ENCODE results near the gene GGACT.

GGACT gene

DNA sequence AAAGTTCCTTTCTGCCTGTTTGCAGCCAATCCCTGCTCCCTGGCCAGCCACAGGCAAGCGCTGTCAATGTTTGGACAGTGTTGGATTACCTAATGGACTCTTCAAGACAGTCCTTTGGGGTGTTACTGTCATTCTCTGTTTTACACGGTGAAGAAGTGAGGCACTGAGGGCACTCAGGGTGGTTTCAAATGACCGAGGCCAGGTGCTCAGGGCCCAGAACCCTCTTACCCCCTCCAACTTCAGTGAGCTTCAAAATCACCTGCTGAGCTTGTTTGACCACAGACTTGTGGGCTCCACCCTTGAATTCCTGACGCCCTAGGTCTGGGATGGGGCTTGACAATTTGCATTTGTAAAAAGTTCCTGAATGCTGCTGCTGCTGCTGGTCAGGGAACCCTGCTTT is 97.9 kb downstream of the GGACT start:
- TF ChIP-seq, protein P1, sequence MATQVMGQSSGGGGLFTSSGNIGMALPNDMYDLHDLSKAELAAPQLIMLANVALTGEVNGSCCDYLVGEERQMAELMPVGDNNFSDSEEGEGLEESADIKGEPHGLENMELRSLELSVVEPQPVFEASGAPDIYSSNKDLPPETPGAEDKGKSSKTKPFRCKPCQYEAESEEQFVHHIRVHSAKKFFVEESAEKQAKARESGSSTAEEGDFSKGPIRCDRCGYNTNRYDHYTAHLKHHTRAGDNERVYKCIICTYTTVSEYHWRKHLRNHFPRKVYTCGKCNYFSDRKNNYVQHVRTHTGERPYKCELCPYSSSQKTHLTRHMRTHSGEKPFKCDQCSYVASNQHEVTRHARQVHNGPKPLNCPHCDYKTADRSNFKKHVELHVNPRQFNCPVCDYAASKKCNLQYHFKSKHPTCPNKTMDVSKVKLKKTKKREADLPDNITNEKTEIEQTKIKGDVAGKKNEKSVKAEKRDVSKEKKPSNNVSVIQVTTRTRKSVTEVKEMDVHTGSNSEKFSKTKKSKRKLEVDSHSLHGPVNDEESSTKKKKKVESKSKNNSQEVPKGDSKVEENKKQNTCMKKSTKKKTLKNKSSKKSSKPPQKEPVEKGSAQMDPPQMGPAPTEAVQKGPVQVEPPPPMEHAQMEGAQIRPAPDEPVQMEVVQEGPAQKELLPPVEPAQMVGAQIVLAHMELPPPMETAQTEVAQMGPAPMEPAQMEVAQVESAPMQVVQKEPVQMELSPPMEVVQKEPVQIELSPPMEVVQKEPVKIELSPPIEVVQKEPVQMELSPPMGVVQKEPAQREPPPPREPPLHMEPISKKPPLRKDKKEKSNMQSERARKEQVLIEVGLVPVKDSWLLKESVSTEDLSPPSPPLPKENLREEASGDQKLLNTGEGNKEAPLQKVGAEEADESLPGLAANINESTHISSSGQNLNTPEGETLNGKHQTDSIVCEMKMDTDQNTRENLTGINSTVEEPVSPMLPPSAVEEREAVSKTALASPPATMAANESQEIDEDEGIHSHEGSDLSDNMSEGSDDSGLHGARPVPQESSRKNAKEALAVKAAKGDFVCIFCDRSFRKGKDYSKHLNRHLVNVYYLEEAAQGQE (IDR thresholded peaks at IDR 0.05; ENCODE audit: insufficient read depth in 1 of 2, low read depth in 2 of 2, low read length in 2 of 2): no peak
- TF ChIP-seq TAF1 (IDR thresholded peaks at IDR 0.05; ENCODE audit: borderline replicate concordance, insufficient read depth, low read length): no peak
- no peak for TF ChIP-seq FOXP2 (optimal IDR thresholded peaks at IDR 0.05; ENCODE audit: borderline replicate concordance, extremely low read depth, extremely low read length, insufficient read depth)
- TF ChIP-seq SIN3A (IDR thresholded peaks at IDR 0.05; ENCODE audit: borderline replicate concordance, insufficient read depth, low read length): no peak
- no peak for TF ChIP-seq POLR2AphosphoS5 (IDR thresholded peaks at IDR 0.05; ENCODE audit: low read depth, low read length)

DNA sequence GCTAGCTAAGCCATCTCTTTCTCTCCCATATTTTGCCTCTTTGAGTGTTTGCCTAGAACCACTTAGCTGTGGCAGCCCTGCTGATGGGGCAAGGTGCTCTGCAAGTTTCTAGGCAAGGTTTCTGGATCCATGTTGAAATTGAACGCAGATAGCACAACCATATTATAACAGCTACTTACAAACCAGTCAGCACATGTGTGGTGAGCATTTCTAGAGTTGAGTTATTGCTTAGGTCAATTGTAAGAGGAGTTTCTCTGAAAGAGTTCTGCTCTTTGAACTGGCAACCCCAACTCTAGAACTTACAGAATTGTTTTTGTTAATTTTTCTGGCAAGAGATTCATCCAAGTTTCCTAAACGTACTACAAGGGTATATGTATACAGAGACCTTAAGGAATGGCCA is 103.3 kb downstream of the GGACT start:
- TF ChIP-seq TAF1 (IDR thresholded peaks at IDR 0.05; ENCODE audit: borderline replicate concordance, insufficient read depth, low read length) (no peak), POLR2AphosphoS5 (IDR thresholded peaks at IDR 0.05; ENCODE audit: low read depth, low read length) (no peak)

DNA sequence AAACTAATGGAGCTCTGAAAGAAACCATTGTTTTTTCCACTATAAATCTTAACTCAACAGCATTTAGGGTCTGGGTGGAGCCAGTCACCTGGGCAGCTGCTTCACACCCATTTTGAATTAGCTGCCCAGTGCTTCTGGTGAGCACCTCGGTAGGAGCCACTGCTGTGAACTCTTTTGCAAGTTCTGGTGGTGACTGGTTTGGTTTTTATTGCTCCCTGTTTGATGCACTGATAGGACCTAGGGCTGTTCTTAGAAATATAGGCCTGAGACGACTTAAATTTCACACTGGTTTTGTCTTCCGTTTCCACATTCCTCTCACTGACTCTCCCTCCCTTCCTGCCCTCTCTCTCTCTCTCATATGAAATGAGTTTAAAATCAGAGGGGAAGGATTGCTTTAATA is 103.9 kb downstream of the GGACT start:
- TF ChIP-seq, protein P1 (IDR thresholded peaks at IDR 0.05; ENCODE audit: insufficient read depth in 1 of 2, low read depth in 2 of 2, low read length in 2 of 2): no peak
- TF ChIP-seq TAF1 (IDR thresholded peaks at IDR 0.05; ENCODE audit: borderline replicate concordance, insufficient read depth, low read length): no peak
- no peak for TF ChIP-seq POLR2AphosphoS5 (IDR thresholded peaks at IDR 0.05; ENCODE audit: low read depth, low read length)
- no peak for TF ChIP-seq SIN3A (IDR thresholded peaks at IDR 0.05; ENCODE audit: borderline replicate concordance, insufficient read depth, low read length)
- TF ChIP-seq FOXP2 (optimal IDR thresholded peaks at IDR 0.05; ENCODE audit: borderline replicate concordance, extremely low read depth, extremely low read length, insufficient read depth): no peak

DNA sequence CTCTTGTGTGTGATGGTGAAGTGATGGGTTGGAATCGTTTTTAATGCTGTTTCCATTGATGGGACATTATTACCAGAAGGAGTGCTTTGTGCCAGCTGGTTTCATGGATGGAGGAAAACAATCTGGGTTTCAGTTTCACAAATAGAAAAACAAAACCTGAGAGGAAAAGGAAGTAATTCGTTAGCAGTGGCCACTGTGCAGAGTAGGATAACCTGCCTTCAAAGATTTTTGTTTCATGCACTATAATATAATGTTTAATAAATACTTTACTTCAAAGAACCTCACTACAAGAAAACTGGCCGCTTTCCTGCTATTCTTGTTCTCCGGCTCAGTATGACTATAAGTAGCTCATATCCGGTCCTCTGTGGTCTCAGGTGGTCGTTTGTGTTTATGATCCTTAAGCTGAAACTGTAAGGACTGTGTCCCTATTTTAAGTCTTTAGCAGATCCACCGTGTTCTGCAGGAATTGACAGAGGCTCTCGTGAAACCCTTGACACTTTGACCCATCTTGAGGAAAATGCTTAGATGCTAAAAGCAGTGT is 104.7 kb downstream of the GGACT start:
- TF ChIP-seq SIN3A (IDR thresholded peaks at IDR 0.05; ENCODE audit: borderline replicate concordance, insufficient read depth, low read length) (no peak), FOXP2 (optimal IDR thresholded peaks at IDR 0.05; ENCODE audit: borderline replicate concordance, extremely low read depth, extremely low read length, insufficient read depth) (no peak), POLR2AphosphoS5 (IDR thresholded peaks at IDR 0.05; ENCODE audit: low read depth, low read length) (no peak), TAF1 (IDR thresholded peaks at IDR 0.05; ENCODE audit: borderline replicate concordance, insufficient read depth, low read length) (no peak)
- TF ChIP-seq, protein P1 (IDR thresholded peaks at IDR 0.05; ENCODE audit: insufficient read depth in 1 of 2, low read depth in 2 of 2, low read length in 2 of 2): no peak

DNA sequence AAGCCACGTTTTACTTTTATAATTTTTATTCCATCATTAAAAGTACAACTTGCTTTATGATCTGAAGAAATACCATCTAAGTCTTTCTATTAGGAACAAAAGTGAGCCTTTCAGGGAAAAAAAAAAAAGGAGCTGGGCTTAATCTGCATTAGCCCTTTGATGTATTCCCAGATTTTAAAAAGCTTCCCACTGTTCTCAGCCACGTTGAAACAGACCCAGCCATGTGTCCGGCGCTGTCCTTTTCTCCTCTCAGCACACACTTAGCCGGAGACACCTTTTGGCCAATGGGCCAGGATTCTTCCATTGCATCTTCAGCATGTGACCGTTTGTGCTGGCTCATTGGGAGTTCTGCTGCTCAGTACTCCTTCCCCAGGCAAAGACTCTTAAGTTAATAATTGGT is 105.5 kb downstream of the GGACT start:
- TF ChIP-seq TAF1 (IDR thresholded peaks at IDR 0.05; ENCODE audit: borderline replicate concordance, insufficient read depth, low read length) (no peak), FOXP2 (optimal IDR thresholded peaks at IDR 0.05; ENCODE audit: borderline replicate concordance, extremely low read depth, extremely low read length, insufficient read depth) (no peak), SIN3A (IDR thresholded peaks at IDR 0.05; ENCODE audit: borderline replicate concordance, insufficient read depth, low read length) (no peak), POLR2AphosphoS5 (IDR thresholded peaks at IDR 0.05; ENCODE audit: low read depth, low read length) (no peak)
- TF ChIP-seq, protein P1 (IDR thresholded peaks at IDR 0.05; ENCODE audit: insufficient read depth in 1 of 2, low read depth in 2 of 2, low read length in 2 of 2): no peak
